SKM-1 (cell line): ENCODE data around the gene SIRT1.
"Not testable (repeated sequence)": the region's sequence is repeated elsewhere in the genome, so short reads cannot be mapped to it uniquely, and the experiment has no call there.

Experiments used
- DNase-seq: peaks from one replicate; lab custom pipeline; 2025; ENCODE audit not compliant: unreplicated experiment; lab: John Stamatoyannopoulos, UW

The SIRT1 gene

DNA sequence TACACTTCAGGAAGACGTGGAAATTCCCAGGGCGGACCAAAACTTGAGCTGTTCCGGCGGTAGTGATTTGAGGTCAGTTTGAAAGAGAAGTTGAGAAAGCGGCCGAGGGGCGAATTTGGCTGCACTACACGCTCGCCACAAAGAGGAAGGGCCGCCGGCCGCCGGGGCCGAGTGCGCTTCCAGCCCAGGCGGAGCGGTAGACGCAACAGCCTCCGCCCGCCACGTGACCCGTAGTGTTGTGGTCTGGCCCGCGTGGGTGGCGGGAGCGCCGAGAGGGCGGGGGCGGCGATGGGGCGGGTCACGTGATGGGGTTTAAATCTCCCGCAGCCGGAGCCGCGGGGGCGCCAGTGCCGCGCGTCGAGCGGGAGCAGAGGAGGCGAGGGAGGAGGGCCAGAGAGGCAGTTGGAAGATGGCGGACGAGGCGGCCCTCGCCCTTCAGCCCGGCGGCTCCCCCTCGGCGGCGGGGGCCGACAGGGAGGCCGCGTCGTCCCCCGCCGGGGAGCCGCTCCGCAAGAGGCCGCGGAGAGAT, at the start of gene SIRT1:
Gene SIRT1, plus strand, starts transcription at position 344 of the 529 bp plus-strand sequence. Its CDS starts 66 bp downstream, at position 410.
- DNase-seq: peak; percentile 88

DNA sequence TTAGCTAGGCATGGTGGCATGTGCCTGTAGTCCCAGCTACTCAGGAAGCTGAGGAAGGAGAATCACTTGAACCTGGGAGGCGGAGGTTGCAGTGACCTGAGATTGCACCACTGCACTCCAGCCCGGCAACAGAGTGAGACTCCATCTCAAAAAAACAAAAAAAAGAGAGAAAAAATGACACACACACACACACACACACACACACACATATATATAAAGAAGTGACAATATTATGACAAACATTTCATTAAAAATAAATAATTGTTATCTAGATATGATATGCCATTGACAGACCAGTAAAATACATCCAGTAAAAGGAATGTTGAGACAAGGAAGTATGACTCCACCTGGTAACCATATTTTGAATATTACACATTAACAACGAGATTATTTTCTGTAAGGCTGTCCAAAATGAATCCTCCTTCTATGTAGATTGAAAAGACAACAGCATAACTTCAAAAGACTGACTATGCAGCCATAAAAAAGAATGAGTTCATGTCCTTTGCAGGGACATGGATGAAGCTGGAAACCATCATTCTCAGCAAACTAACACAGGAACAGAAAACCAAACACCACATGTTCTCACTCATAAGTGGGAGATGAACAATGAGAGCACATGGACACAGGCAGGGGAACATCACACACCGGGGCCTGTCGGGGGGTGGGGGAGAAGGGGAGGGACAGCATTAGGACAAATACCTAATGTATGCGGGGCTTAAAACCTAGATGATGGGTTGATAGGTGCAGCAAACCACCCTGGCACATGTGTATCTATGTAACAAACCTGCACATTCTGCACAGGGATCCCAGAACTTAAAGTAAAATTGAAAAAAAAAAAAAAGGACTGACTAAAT, 48.7 kb upstream of the SIRT1 start:
- DNase-seq: not testable (repeated sequence)

DNA sequence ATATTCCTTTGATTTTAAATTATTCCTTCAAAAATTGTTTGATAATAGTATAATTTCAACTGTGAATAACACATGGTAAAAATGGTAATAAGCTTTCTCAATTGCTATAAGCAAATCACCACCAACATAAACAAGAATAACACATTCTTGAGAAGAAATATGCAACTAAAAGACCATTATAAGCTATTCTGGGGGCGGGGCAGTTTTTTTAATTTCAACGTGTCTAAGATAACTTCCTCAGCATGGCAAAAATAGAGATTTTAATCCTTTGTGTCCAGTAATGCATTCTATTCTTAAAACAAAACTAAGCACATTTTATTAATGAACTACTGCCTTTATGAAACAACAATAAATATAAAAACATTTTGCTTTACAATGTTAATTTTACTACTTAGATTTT, 48.0 kb upstream of the SIRT1 start:
- DNase-seq: no peak

DNA sequence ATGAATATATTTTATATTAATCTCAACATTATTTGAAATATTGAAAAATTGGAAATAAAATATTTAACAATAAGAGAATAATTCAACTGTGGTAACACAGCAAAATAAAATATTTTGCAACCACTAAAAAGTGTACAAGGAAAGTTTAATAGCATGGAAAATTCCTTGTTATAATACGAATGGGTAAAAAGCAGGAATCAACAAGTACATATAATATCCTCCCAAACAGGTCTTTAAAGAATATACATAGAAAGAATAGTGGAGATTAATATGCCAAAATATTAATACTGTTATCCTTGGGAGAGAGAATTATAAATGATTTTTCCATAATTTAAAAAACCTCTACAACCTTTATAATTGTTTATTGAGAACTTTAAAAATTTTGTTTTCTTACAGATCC, 47.5 kb upstream of the SIRT1 start:
- DNase-seq: no peak

DNA sequence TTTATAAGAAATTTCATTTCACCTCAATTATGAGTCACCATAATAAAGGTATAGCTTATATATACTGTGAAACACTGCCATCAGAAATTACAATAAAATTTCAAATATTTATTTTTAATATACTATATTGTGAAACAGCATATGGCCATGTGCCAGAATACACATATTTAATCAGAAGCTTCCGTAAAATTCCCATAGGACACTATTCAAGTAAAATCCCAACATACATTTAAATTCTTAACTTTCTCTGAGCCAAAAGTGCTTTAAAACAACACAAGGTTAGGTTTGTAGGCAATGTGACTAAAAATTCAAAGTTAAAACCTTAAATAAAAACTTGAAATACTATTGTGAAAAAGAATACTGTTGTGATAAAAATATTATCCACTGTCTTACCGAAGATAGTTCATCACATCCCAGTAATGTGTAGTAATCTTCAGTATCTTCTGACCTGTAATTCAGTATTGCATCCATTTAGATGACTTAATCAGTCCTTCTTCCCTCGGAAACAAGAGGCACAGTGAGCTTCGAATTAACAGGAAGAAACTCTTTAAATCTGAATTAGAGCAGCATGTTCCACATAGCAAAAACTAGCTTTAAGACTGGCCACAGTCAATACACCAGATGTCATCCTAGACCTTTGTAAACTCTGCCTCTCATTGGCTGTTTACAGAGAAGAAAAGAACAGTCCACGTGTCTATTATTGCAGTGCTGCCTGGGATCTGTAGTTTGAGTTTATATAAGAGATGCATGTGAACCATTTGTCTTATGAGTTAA, 46.7 kb upstream of the SIRT1 start, which contains the start of gene DNAJC12:
Gene DNAJC12, minus strand, starts transcription at position 648 of the 774 bp plus-strand sequence. Its CDS starts 177 bp downstream, at position 471.
- DNase-seq: peak; percentile 29

DNA sequence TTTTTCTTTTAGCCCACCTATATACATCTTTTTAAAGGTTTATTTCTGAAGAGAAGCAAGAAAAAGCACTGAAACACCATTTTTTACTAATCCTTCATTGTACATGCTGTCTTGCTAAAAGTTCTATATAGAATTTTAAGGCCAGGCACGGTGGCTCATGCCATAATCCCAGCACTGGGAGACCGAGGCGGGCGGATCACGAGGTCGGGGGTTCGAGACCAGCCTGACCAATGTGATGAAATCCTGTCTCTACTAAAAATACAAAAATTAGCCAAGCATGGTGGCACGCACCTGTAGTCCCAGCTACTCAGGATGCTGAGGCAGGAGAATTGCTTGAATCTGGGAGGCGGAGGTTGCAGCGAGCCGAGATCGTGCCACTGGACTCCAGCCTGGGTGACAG, 44.9 kb upstream of the SIRT1 start:
- not testable (repeated sequence) for DNase-seq

DNA sequence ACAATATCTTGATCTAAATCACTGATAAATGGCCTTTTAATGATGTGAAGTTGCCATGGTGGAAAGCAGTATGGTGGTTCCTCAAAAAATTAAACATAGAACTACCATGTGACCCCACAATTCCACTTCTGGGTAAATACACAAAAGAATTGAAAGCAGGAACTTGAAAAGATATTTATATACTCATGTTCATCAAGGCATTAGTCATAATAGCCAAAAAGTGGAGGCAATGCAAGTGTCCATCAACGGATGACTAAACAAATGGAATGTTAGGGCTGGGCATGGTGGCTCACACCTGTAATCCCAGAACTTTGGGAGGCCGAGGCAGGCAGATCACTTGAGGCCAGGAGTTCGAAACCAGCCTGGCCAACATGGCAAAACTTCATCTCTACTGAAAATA, 44.5 kb upstream of the SIRT1 start:
- no peak for DNase-seq

DNA sequence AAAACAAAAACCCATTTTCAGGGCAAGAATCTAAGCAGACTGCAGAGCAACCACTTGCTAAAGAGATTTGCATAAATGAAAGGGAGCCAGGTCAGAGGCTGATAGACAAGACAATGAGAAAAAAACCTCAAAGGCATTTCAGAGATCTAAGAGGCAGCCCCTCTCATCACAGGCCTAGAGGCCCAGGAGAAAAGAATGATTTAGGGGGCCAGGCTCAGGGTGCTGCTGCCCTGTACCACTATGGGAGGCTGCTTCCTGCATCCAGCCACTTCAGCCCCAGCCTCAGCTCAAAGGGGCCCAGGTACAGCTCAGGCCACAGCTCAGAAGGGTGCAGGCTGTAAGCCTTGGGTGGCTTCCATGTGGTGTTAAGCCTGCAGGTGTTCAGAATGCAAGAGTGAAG, 42.7 kb upstream of the SIRT1 start:
- no peak for DNase-seq

DNA sequence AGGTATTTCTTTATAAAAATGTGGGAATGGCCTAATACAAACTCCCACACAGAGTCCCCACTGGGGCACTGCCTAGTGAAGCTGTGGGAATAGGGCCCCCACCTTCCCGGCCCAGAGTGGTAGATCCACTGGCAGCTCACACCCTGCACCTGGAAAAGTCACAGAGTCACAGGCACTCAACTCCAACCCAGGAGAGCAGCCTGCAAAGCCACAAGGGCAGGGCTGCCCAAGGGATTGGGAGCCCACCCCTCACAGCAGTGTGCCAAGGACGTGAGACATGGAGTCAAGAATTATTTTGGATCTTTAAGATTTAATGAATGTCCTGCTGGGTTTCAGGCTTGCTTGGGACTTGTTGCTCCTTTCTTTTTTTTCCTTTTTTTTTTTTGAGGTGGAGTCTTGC, 41.2 kb upstream of the SIRT1 start:
- DNase-seq: no peak

DNA sequence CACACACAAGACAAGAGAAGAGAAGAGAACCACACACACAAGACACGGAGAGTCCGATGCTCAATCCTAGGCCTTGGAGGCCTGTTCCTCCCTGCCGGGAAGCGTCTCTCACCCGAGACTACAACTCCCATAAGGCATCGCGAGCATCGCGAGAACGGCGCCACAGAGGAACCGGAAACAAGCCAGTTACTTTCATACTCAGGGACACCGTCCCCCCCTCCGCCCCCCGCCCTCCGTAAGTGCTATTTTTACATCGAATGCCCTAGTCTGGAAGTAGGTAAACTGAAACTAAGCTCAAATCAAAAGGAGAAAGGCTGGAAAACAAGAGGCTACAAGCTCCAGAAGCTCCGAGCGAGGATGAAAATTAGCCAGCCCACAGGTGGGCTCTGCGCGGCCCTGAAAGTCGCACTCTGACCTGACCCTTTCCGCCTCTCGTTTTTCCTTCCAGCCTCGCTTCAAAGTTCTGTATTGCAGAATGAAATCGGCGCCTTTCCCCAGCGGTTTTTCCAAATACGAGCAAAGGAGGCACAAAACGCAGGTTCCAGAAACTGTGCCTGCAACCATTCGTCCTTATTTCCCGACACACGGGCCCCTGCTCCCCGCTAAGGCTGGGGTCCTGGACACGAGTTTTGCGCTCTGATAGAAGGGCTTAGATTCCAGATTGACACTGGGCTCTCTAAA, 35.0 kb upstream of the SIRT1 start:
- peak; percentile 93 for DNase-seq

DNA sequence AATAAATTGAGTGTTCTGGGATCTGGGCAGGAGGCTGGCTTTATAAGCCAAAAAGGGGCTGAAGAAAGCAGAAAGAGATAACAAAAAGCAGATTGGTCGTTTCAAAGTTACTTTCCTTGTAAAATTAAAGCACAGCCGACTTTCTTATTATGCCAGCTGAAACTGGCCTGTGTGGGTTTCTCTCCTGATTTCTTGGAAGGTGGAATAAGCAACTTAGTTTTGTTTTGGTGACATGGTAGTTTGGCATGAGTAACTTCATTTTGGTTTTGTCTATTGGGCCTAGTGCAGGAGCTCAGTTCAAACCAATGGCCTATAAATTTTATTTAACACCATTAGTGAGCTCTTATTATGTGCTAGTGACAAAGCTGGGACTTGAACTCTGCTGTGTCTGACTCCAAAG, 33.3 kb upstream of the SIRT1 start:
- DNase-seq: no peak

DNA sequence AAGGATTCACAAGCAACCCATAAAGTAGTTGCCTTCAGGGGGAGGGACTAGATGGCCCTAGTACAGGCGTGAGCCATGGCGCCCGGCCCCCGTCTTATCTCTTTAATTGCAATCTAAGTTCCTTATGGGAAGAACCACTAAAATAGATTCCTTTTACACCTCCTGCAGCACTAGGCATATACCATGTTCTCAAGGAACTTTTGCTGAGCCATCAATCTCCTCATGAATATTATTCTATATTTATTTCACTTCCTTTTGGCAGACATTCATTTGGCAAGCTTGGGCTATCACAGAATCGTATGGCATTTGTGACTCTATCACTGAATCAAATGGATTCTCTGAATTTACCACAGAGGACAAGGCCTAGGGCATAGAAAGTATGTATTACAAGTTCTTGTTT, 31.7 kb upstream of the SIRT1 start:
- DNase-seq: no peak

DNA sequence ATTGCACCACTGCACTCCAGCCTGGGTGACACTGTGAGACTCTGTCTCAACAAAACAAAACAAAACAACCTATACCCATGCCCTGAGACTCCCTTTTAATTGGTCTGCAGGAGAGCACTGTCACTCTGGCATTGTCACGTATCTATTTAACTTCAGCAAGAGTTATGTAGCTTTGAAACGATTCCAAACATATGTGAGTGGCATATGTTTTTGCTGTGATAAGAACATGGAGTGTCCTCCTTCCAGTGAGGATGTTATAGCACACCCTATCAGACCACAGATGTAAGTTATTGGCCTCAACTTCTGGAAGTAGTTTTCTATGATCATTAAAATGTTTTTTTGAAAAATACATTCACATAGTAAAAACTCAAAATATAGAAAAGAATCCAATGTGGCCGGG, 30.9 kb upstream of the SIRT1 start:
- no peak for DNase-seq

DNA sequence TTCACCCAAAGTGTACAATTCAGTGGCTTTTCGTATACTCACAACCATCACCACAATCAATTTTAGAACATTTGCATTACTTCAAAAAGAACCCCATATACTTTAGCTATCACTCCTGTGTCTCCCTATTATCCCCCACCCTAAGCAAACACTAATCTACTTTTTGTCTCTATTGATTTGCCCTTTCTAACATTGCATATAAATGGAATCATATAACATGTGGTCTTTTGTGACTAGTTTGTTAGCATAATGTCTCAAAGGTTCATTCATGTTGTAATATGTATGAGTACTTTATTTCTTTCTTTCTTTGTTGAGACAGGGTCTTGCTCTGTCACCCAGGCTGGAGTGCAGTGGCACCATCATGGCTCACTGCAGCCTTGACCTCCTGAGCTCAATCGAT, 25.5 kb upstream of the SIRT1 start:
- DNase-seq: no peak

DNA sequence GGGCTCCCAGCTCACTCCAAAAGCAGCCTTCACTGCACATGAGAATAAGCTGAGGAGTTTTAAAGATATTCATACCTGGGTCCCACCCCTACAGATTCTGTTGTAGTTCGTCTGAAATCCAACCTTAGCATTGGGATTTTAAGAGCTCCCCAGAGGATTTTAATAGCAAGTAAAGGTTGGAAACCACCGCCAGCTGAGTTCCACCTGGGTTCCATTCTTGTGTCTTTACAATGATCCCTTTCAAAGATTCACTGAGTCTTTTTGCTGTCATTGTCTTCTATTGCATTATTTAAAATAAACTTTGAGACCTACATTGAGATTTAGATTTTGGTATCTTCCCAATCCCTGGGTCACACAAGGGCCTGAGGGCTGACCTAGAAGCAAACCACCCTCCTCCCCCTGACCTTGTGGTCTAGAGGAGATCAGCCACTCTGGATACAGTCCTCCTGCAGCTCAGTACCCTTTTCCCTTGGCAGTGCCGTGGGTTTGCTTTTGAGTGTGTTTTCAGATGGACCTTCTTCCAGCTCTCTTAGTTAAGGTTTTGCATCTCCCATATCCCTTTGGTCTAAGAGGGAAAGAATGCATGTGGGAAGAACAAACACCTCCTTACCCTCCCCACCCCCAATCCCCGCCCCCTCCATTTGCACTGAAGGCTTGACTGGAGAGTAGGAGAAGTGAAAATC, 22.6 kb upstream of the SIRT1 start:
- DNase-seq: no peak

DNA sequence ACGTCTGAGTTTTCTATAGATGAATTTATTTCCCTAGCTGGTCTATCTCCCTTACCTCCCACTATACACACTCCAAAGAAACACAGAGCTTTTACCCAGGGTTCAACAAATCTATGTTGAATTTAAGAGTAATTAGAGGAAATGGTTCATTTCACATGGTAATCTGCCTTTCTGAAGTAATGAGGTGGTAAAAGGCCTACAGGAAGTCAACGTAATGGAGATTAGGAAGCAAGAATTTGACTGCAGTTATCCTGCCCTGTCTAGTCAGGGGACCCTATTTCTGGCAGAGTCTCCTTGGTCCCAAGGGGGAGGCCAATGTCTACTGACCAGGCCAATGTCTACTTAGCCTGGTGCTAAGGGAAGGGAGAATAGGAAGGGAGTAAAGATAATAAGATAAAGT, 21.4 kb upstream of the SIRT1 start:
- DNase-seq: no peak

DNA sequence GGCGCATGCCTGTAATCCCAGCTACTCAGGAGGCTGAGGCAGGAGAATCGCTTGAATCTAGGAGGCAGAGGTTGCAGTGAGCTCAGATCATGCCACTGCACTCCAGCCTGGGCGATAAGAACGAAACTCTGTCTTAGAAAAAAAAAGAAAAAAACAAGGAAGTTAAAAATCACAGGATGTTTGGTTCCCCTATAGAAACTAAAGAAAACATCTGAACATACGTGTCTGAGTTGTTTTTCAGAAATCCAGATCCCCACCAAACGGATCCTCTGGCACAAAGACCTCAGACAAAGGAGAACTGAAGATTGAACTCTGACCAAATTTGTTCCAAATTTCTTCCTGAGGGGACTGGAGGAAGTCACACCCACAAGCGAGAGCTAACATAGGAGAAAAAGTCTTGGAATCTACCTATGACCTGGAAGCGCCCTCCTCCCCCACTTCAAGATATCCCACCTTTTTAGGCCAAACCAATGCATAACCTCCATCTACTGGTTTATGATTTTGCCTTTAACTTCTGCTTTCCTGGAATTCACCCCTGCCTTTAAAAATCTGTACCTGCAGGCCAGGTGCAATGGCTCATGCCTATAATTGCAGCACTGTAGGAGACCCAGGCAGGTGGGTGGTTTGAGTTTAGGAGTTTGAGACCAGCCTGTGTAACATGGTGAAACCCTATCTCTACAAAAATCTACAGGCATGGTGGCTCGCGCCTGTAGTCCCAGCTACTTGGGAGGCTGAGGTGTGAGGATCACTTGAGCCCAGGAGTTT, 19.7 kb upstream of the SIRT1 start:
- DNase-seq: no peak

DNA sequence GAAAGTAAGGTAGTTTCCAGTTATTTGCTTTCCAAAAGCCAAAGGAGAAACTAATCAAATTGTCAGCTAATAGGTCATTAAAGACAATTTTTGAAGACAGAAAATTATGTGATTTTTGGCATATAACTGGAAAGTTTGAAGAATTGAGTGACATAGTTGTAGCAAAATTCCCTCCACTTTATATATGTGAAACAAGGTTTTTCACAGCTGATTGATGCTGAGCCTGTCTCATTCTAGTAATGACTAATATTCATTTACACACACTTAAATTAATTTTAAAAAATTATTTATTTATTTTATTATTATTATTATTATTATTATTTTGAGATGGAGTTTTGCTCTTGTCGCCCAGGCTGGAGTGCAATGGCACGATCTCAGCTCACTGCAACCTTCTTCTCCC, 16.3 kb upstream of the SIRT1 start:
- no peak for DNase-seq

DNA sequence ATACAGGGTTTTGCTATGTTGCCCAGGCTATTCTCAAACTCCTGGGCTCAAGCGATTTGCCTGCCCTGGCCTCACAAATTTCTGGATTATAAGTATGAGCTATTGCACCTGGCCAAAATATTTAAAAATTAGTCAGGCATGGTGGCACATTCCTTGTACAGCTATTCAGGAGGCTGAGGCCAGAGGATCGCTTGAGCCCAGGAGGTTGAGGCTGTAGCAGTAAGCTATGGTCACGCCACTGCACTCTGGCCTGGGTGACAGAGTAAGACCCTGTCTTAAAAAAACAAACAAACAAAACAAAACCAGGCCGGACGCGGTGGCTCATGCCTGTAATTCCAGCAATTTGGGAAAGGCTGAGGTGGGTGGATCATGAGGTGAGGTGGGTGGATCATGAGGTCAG, 14.5 kb upstream of the SIRT1 start:
- no peak for DNase-seq
